ENCODE results near the gene NPY5R. TPM values are rescaled to one million over a fixed set of nuclear protein-coding genes. Genes with fewer than 3 reads are reported as not detected.

The NPY5R gene
- polyA plus RNA-seq: 0.22 TPM
- long read RNA-seq, donor 1: 0 reads
- long read RNA-seq, donor 2: 0 reads
- long read RNA-seq, donor 3: 0 reads
- long read RNA-seq, donor 4: 0 reads
- long read RNA-seq, donor 5: 0 reads
- long read RNA-seq, donor 6: 0 reads
- long read RNA-seq, donor 7: 0 reads
- long read RNA-seq, donor 8: 0 reads
- long read RNA-seq, donor 9: 0 reads
- long read RNA-seq, donor 10: 0 reads
- long read RNA-seq, donor 11, partial matches to known transcripts: 0 of 1 reads
- long read RNA-seq, donor 11, other reads (novel, unspliced or antisense): 0 of 1 reads

- Histone ChIP-seq H3K9me3 (ENCODE audit: control insufficient read depth, low read depth, low read length) (no peaks in the 10 kb centered on the region), H3K36me3 (ENCODE audit: control insufficient read depth, insufficient read depth, low read length) (no peaks in the 10 kb centered on the region), H3K4me3 (ENCODE audit: low read length) (peak within 1 kb of the TSS; percentile 30), H3K4me1 (ENCODE audit: control insufficient read depth, insufficient read depth, low read length) (peaks cover 6% of the 10 kb centered on the region), H3K27me3 (ENCODE audit: control insufficient read depth, insufficient read depth, low read length) (peaks cover 52% of the 10 kb centered on the region), H3K27ac (ENCODE audit: low read length) (no peak within 1 kb of the TSS)
- WGBS (ENCODE audit: insufficient coverage, low lambda C conversion rate): no CpG with 5 or more reads among the region's 55 CpGs
- no peak for DNase-seq
Measured at GRCh38 chr4:163343604-163344146, at the start of gene NPY5R. Gene NPY5R, plus strand, starts transcription at chr4:163343892. Its CDS starts 6,382 bp downstream, at chr4:163350274.

GRCh38 chr4:163295138-163295537, 48.6 kb upstream of the NPY5R start:
- no peaks in the 10 kb centered on the region for H3K36me3 ChIP-seq (ENCODE audit: control insufficient read depth, insufficient read depth, low read length)
- H3K4me3 ChIP-seq (ENCODE audit: low read length): no peak overlapping the region
- 86% methylated on average over 1 of the region's 3 CpGs for WGBS (ENCODE audit: insufficient coverage, low lambda C conversion rate)
- no peak for DNase-seq
- H3K4me1 ChIP-seq (ENCODE audit: control insufficient read depth, insufficient read depth, low read length): no peaks in the 10 kb centered on the region
- no peaks in the 10 kb centered on the region for H3K27me3 ChIP-seq (ENCODE audit: control insufficient read depth, insufficient read depth, low read length)
- H3K27ac ChIP-seq (ENCODE audit: low read length): no peak overlapping the region
- no peaks in the 10 kb centered on the region for H3K9me3 ChIP-seq (ENCODE audit: control insufficient read depth, low read depth, low read length)

- H3K27ac ChIP-seq (ENCODE audit: low read length): no peak overlapping the region
- 20% methylated on average over 1 of the region's 3 CpGs for WGBS (ENCODE audit: insufficient coverage, low lambda C conversion rate)
- no peak overlapping the region for H3K4me3 ChIP-seq (ENCODE audit: low read length)
- no peaks in the 10 kb centered on the region for H3K9me3 ChIP-seq (ENCODE audit: control insufficient read depth, low read depth, low read length)
- no peaks in the 10 kb centered on the region for H3K27me3 ChIP-seq (ENCODE audit: control insufficient read depth, insufficient read depth, low read length)
- H3K4me1 ChIP-seq (ENCODE audit: control insufficient read depth, insufficient read depth, low read length): no peaks in the 10 kb centered on the region
- DNase-seq: no peak
- H3K36me3 ChIP-seq (ENCODE audit: control insufficient read depth, insufficient read depth, low read length): no peaks in the 10 kb centered on the region
Measured at GRCh38 chr4:163300445-163300844, 43.2 kb upstream of the NPY5R start.

- no peaks in the 10 kb centered on the region for H3K4me1 ChIP-seq (ENCODE audit: control insufficient read depth, insufficient read depth, low read length)
- H3K36me3 ChIP-seq (ENCODE audit: control insufficient read depth, insufficient read depth, low read length): no peaks in the 10 kb centered on the region
- no peak overlapping the region for H3K4me3 ChIP-seq (ENCODE audit: low read length)
- no peaks in the 10 kb centered on the region for H3K9me3 ChIP-seq (ENCODE audit: control insufficient read depth, low read depth, low read length)
- no peak overlapping the region for H3K27ac ChIP-seq (ENCODE audit: low read length)
- no CpG with 5 or more reads among the region's 2 CpGs for WGBS (ENCODE audit: insufficient coverage, low lambda C conversion rate)
- H3K27me3 ChIP-seq (ENCODE audit: control insufficient read depth, insufficient read depth, low read length): no peaks in the 10 kb centered on the region
- no peak for DNase-seq
Measured at GRCh38 chr4:163303069-163303468, 40.6 kb upstream of the NPY5R start.

- Histone ChIP-seq H3K4me1 (ENCODE audit: control insufficient read depth, insufficient read depth, low read length) (no peaks in the 10 kb centered on the region), H3K36me3 (ENCODE audit: control insufficient read depth, insufficient read depth, low read length) (no peaks in the 10 kb centered on the region), H3K27me3 (ENCODE audit: control insufficient read depth, insufficient read depth, low read length) (no peaks in the 10 kb centered on the region), H3K4me3 (ENCODE audit: low read length) (no peak overlapping the region), H3K27ac (ENCODE audit: low read length) (no peak overlapping the region), H3K9me3 (ENCODE audit: control insufficient read depth, low read depth, low read length) (no peaks in the 10 kb centered on the region)
- no CpG with 5 or more reads among the region's 1 CpG for WGBS (ENCODE audit: insufficient coverage, low lambda C conversion rate)
- DNase-seq: no peak
Measured at GRCh38 chr4:163309466-163309865, 34.2 kb upstream of the NPY5R start.

GRCh38 chr4:163317110-163317509, 26.6 kb upstream of the NPY5R start:
- H3K27me3 ChIP-seq (ENCODE audit: control insufficient read depth, insufficient read depth, low read length): no peaks in the 10 kb centered on the region
- DNase-seq: no peak
- no peak overlapping the region for H3K4me3 ChIP-seq (ENCODE audit: low read length)
- peaks cover 3% of the 10 kb centered on the region for H3K9me3 ChIP-seq (ENCODE audit: control insufficient read depth, low read depth, low read length)
- no peaks in the 10 kb centered on the region for H3K36me3 ChIP-seq (ENCODE audit: control insufficient read depth, insufficient read depth, low read length)
- WGBS (ENCODE audit: insufficient coverage, low lambda C conversion rate): no CpG with 5 or more reads among the region's 1 CpG
- no peak overlapping the region for H3K27ac ChIP-seq (ENCODE audit: low read length)
- H3K4me1 ChIP-seq (ENCODE audit: control insufficient read depth, insufficient read depth, low read length): no peaks in the 10 kb centered on the region

GRCh38 chr4:163330916-163331628, 12.6 kb upstream of the NPY5R start:
- H3K27ac ChIP-seq (ENCODE audit: low read length): no peak overlapping the region

GRCh38 chr4:163331629-163332376, 11.9 kb upstream of the NPY5R start:
- peaks cover 39% of the 10 kb centered on the region for H3K27me3 ChIP-seq (ENCODE audit: control insufficient read depth, insufficient read depth, low read length)
- no CpG with 5 or more reads among the region's 58 CpGs for WGBS (ENCODE audit: insufficient coverage, low lambda C conversion rate)
- peak in 1 of 2 donors; percentile 50 for DNase-seq

More at GRCh38 chr4:163330916-163331628, 12.6 kb upstream of the NPY5R start:
- no CpG with 5 or more reads among the region's 16 CpGs for WGBS (ENCODE audit: insufficient coverage, low lambda C conversion rate)
- Histone ChIP-seq H3K27me3 (ENCODE audit: control insufficient read depth, insufficient read depth, low read length) (peaks cover 38% of the 10 kb centered on the region), H3K36me3 (ENCODE audit: control insufficient read depth, insufficient read depth, low read length) (no peaks in the 10 kb centered on the region), H3K9me3 (ENCODE audit: control insufficient read depth, low read depth, low read length) (no peaks in the 10 kb centered on the region), H3K4me1 (ENCODE audit: control insufficient read depth, insufficient read depth, low read length) (peaks cover 6% of the 10 kb centered on the region), H3K4me3 (ENCODE audit: low read length) (peak overlapping the region; percentile 58)
- DNase-seq: peak in 1 of 2 donors; percentile 39

GRCh38 chr4:163332526-163333406, 10.9 kb upstream of the NPY5R start, which contains the start of gene NPY1R:
Gene NPY1R, minus strand, starts transcription at chr4:163332596. Its CDS starts 6,042 bp downstream, at chr4:163326554.
- peak within 1 kb of the TSS; percentile 58 for H3K4me3 ChIP-seq (ENCODE audit: low read length)
- H3K36me3 ChIP-seq (ENCODE audit: control insufficient read depth, insufficient read depth, low read length): no peaks in the 10 kb centered on the region
- H3K27me3 ChIP-seq (ENCODE audit: control insufficient read depth, insufficient read depth, low read length): peaks cover 39% of the 10 kb centered on the region
- H3K27ac ChIP-seq (ENCODE audit: low read length): no peak within 1 kb of the TSS
- H3K4me1 ChIP-seq (ENCODE audit: control insufficient read depth, insufficient read depth, low read length): peaks cover 6% of the 10 kb centered on the region
- peak; percentile 63 to 80 for DNase-seq
- no peaks in the 10 kb centered on the region for H3K9me3 ChIP-seq (ENCODE audit: control insufficient read depth, low read depth, low read length)
- 80% methylated on average over 2 of the region's 36 CpGs for WGBS (ENCODE audit: insufficient coverage, low lambda C conversion rate)

More at GRCh38 chr4:163331629-163332376, 11.9 kb upstream of the NPY5R start:
- no peak overlapping the region for H3K27ac ChIP-seq (ENCODE audit: low read length)
- peak overlapping the region; percentile 58 for H3K4me3 ChIP-seq (ENCODE audit: low read length)
- H3K36me3 ChIP-seq (ENCODE audit: control insufficient read depth, insufficient read depth, low read length): no peaks in the 10 kb centered on the region
- no peaks in the 10 kb centered on the region for H3K9me3 ChIP-seq (ENCODE audit: control insufficient read depth, low read depth, low read length)
- peaks cover 6% of the 10 kb centered on the region for H3K4me1 ChIP-seq (ENCODE audit: control insufficient read depth, insufficient read depth, low read length)

All from large intestine (tissue), 12 donors.